Fibroblast of lung (primary cell): ENCODE data around the gene TTLL11.

Source experiments
- EZH2 ChIP-seq: IDR thresholded peaks from 2 replicates; pipeline ENCODE4 v1.5.1; 2012; ENCODE audit warnings: low read length, control low read depth, mild to moderate bottlenecking; ENCODE audit errors: missing control alignments
- TF ChIP-seq, protein P1 (sequence below), 2 donors: IDR thresholded peaks in 1 of 2; conservative IDR thresholded peaks in 1 of 2; 1 replicate in 1 of 2; 2 replicates in 1 of 2; pipeline ENCODE4 v1.5.1; 2011 to 2012; ENCODE audit warnings: low read length in 2 of 2, control low read depth in 1 of 2, inconsistent platforms in 1 of 2, low read depth in 1 of 2, mild to moderate bottlenecking in 1 of 2

GRCh38 chr9:122096620-122097415 is 3.7 kb upstream of the TTLL11 start:
- TF ChIP-seq, protein P1, sequence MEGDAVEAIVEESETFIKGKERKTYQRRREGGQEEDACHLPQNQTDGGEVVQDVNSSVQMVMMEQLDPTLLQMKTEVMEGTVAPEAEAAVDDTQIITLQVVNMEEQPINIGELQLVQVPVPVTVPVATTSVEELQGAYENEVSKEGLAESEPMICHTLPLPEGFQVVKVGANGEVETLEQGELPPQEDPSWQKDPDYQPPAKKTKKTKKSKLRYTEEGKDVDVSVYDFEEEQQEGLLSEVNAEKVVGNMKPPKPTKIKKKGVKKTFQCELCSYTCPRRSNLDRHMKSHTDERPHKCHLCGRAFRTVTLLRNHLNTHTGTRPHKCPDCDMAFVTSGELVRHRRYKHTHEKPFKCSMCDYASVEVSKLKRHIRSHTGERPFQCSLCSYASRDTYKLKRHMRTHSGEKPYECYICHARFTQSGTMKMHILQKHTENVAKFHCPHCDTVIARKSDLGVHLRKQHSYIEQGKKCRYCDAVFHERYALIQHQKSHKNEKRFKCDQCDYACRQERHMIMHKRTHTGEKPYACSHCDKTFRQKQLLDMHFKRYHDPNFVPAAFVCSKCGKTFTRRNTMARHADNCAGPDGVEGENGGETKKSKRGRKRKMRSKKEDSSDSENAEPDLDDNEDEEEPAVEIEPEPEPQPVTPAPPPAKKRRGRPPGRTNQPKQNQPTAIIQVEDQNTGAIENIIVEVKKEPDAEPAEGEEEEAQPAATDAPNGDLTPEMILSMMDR (conservative IDR thresholded peaks at IDR 0.05 in 1 of 2, IDR thresholded peaks at IDR 0.05 in 1 of 2; ENCODE audit: low read depth in 1 of 2, low read length in 2 of 2), result no peak
- no peak for TF ChIP-seq EZH2
